ENCODE results near the gene ATXN7L2. TPM values are rescaled to one million over a fixed set of nuclear protein-coding genes. Genes with fewer than 3 reads are reported as not detected.

The ATXN7L2 gene
- total and polyA plus RNA-seq, 2 of the 8 experiments (the other 6 are each of a cell fraction or from before 2014, with no cell fraction given) = 8.1 to 9.3 TPM

GRCh38 chr1:109493805-109494539, 10.3 kb downstream of the ATXN7L2 start, which contains the start of gene CYB561D1 (continued):
- TF ChIP-seq POLR2AphosphoS5 (IDR thresholded peaks at IDR 0.05; ENCODE audit: low read depth, low read length) (peak; percentile 32; the same call in 1 of the 2 replicates), SP4 (IDR thresholded peaks at IDR 0.05; ENCODE audit: low read length) (no peak), EZH2 (IDR thresholded peaks at IDR 0.05; ENCODE audit: low read depth, low read length, severe bottlenecking) (no peak), CBX8 (IDR thresholded peaks at IDR 0.05; ENCODE audit: borderline replicate concordance, low read depth, low read length) (no peak), ATF2 (IDR thresholded peaks at IDR 0.05; ENCODE audit: low read length) (no peak), FOSL1 (IDR thresholded peaks at IDR 0.05; ENCODE audit: insufficient read depth, low read depth, low read length) (no peak), JUND (IDR thresholded peaks at IDR 0.05; ENCODE audit: low read length) (no peak), BCL11A (IDR thresholded peaks at IDR 0.05; ENCODE audit: low read depth in 2 of 2, low read length in 2 of 2) (no peak), TEAD4 (IDR thresholded peaks at IDR 0.05; ENCODE audit: low read depth, low read length) (no peak), JUN (IDR thresholded peaks at IDR 0.05; ENCODE audit: low read depth, low read length) (no peak), NANOG (IDR thresholded peaks at IDR 0.05; ENCODE audit: insufficient read depth, low read depth, low read length, poor library complexity, severe bottlenecking) (no peak), POLR2A (IDR thresholded peaks at IDR 0.05; ENCODE audit: control extremely low read depth in 1 of 2, low read depth in 2 of 2, low read length in 2 of 2) (0 out of 3 replicates have a peak, but pooled peaks of 1 of the 2 experiments have one; percentile 20), MAX (IDR thresholded peaks at IDR 0.05) (peak; percentile 76), NRF1 (IDR thresholded peaks at IDR 0.05; ENCODE audit: low read depth, low read length) (no peak), GTF2F1 (IDR thresholded peaks at IDR 0.05; ENCODE audit: borderline replicate concordance, low read depth, low read length) (no peak), HDAC2 (IDR thresholded peaks at IDR 0.05; ENCODE audit: borderline replicate concordance in 1 of 2, low read depth in 2 of 2, low read length in 2 of 2) (peak; percentile 36 to 96; a peak in 3 of 4 replicates), RXRA (IDR thresholded peaks at IDR 0.05; ENCODE audit: insufficient read depth, low read depth, low read length) (no peak), ATF3 (IDR thresholded peaks at IDR 0.05; ENCODE audit: insufficient read depth, low read depth, low read length) (no peak)
- TF ChIP-seq, protein P1, sequence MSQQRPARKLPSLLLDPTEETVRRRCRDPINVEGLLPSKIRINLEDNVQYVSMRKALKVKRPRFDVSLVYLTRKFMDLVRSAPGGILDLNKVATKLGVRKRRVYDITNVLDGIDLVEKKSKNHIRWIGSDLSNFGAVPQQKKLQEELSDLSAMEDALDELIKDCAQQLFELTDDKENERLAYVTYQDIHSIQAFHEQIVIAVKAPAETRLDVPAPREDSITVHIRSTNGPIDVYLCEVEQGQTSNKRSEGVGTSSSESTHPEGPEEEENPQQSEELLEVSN (IDR thresholded peaks at IDR 0.05) = no peak
- TF ChIP-seq, protein P2, sequence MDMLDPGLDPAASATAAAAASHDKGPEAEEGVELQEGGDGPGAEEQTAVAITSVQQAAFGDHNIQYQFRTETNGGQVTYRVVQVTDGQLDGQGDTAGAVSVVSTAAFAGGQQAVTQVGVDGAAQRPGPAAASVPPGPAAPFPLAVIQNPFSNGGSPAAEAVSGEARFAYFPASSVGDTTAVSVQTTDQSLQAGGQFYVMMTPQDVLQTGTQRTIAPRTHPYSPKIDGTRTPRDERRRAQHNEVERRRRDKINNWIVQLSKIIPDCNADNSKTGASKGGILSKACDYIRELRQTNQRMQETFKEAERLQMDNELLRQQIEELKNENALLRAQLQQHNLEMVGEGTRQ (IDR thresholded peaks at IDR 0.05; ENCODE audit: low read length) = no peak
